ENCODE results near the gene HBD.
"Not testable (repeated sequence)": the region's sequence is repeated elsewhere in the genome, so short reads cannot be mapped to it uniquely, and the experiment has no call there.

HBD gene

DNA sequence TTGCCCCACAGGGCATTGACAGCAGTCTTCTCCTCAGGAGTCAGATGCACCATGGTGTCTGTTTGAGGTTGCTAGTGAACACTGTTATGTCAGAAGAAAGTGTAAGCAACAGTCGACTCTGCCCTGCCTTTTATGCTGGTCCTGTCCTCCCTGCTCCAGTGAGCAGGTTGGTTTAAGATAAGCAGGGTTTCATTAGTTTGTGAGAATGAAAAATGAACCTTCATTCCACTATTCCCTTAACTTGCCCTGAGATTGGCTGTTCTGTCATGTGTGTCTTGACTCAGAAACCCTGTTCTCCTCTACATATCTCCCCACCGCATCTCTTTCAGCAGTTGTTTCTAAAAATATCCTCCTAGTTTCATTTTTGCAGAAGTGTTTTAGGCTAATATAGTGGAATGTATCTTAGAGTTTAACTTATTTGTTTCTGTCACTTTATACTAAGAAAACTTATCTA is at the start of gene HBD:
HBD (minus strand) TSS at position 103 of the 454 bp plus-strand sequence; CDS start at position 53, 50 bp downstream.
- no peak for DNase-seq

DNA sequence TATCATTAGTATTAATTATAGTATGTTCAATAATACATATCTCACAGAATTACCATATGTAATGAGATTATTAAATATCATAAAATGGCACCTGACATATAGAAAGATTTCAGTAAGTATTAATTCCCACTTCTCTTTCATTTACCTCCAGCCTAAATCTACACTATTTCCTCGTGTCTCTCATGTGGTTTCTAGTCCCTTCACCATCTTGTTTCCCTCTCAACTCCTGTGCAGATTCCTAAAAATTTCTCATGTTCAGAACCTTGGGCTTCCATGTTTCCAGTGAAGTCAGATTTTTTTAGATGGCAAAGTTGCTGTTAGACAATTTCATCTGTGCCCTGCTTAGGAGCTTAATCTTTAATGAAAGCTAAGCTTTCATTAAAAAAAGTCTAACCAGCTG is 49.6 kb upstream of the HBD start:
- DNase-seq: no peak

DNA sequence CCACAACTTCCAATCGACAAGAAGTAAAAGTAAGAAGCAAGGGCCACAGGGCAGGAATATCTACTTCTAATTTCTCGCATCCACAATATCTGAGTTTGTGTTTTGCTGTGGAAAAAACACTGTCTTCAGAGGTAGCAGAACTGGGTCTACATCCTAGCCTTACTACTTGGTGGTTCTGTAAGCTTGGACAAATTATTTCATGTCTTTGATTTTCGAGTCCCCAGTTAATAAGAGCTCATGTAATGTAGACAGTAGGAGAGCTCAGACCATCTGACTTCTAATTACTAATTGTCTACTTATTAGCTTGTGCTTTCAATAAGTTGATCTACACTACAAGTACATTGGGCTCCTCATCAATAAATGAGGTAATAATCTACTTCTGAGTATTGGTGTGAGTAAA is 48.8 kb upstream of the HBD start:
- DNase-seq: no peak

DNA sequence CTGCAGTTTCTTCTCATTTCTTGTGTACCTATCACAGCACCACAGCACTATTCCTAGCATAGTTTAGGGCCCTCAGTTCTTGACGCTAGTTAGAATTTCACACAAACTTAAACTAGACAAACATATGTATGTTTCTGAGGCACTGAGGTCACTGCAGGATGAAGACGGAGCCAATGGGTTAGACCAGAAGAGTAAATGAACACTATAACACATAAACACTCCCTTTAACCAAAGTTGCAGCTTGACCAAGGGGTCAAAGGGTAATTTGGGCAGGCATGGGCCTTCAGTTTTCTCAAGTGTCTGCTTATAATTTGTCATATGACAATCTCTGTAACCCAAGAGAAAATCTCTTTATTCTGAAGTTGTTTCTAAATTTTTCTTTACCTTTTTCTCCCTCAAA is 48.3 kb upstream of the HBD start:
- no peak for DNase-seq

DNA sequence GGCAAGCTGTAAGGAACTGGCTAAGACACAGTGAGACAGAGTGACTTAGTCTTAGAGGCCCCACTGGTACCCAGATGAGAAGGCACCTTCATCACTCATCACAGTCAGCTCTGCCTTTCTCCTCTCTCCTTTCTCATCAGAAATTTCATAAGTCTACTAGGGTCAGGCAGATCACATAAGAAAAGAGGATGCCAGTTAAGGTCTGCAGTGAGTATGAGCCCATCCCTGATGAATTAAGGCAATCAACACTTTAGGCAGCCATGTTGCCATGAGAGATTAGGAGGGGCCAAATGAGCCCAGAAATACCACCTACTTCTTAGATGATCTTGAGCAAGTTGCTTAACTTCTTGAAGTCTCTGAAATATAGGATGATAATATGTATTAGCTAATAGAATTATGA is 47.3 kb upstream of the HBD start:
- no peak for DNase-seq

DNA sequence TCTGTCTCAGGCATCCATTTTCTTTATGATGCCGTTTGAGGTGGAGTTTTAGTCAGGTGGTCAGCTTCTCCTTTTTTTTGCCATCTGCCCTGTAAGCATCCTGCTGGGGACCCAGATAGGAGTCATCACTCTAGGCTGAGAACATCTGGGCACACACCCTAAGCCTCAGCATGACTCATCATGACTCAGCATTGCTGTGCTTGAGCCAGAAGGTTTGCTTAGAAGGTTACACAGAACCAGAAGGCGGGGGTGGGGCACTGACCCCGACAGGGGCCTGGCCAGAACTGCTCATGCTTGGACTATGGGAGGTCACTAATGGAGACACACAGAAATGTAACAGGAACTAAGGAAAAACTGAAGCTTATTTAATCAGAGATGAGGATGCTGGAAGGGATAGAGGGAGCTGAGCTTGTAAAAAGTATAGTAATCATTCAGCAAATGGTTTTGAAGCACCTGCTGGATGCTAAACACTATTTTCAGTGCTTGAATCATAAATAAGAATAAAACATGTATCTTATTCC is 46.4 kb upstream of the HBD start:
- no peak for DNase-seq

DNA sequence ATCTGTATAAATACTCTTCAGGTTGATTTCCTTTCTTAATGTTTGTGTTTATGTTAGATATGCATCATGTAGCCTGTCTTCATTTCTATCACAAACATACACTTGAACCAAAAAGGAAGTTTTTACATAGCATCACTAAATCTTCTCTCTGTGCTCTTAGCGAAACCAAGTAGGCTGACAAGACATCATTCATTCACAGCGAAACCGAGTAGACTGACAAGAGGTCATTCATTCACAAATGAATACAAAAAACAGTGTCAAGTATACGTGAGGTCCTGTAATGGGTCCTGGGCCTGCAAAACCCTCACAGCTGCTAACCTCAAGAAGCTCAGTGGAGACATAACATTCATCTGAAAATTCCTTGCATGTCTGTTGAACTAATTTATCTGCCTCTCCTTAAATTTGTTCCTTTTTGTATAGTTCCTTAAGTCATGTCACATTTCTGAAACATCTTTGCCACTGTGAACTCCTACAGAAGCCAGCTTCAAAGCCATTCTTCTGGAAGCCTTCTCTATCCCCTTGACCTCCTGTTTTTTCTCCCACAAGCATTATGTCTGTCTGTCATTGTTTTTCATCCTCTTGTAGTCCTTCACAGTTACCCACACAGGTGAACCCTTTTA is 45.3 kb upstream of the HBD start:
- no peak for DNase-seq

DNA sequence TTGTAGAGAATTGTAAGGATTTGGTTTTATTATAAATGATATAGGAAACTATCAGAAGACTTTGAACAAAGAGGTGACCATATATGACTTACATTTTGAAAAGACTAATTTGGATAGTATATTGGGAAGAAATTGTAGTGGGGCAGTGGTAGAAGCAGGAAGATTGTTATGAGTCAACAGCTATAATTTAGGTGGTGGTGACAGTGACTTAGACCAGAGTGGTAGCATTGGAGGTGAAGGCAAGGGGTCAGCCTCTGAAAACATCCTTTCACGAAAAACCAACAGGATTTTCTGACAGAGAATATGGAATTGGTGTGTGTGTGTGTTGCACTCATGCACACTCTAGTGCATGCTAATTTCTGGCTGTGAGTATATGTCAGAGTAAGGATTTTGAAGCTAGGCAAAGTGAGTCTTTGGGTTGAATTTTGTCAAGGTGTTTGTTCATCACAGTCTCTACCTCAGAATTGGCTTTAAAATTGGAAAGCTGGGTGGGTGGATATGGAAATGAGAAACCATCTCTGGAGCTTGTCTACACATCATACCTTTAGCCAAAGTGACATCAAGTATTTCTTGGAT is 43.6 kb upstream of the HBD start:
- no peak for DNase-seq

DNA sequence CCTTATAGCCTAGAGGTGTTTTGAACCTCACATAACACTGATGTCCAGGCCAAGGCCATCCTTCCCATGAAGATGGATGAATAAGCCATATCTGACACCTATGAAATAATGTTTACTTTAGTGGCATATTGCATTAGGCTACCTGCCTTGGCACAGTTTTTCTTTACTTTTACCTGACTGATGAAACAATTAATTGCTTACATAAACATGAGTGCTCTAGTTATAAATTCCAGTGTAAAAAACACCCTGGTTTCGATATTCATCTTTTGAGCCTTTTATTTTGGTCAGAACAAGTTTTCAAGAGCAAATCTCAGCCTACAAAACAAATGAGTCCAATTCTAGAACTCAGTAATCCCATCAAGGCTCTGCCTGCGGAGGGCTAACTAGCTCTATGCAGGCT is 42.4 kb upstream of the HBD start:
- DNase-seq: no peak

DNA sequence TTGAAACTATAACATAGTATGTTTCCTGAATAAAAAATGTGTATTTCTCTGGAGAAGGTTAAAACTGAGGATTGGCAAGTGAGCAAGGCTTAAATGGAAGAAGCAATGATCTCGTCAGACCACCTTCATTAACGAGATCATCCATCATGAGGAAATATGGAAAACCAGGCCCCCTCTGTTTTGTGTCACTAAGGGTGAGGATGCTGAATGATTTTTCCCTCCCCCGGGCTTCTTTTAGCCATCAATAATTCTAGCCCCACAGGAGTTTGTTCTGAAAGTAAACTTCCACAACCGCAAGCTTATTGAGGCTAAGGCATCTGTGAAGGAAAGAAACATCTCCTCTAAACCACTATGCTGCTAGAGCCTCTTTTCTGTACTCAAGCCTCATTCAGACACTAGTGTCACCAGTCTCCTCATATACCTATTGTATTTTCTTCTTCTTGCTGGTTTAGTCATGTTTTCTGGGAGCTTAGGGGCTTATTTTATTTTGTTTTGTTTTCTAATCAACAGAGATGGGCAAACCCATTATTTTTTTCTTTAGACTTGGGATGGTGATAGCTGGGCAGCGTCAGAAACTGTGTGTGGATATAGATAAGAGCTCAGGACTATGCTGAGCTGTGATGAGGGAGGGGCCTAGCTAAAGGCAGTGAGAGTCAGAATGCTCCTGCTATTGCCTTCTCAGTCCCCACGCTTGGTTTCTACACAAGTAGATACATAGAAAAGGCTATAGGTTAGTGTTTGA is 41.3 kb upstream of the HBD start:
- no peak for DNase-seq

DNA sequence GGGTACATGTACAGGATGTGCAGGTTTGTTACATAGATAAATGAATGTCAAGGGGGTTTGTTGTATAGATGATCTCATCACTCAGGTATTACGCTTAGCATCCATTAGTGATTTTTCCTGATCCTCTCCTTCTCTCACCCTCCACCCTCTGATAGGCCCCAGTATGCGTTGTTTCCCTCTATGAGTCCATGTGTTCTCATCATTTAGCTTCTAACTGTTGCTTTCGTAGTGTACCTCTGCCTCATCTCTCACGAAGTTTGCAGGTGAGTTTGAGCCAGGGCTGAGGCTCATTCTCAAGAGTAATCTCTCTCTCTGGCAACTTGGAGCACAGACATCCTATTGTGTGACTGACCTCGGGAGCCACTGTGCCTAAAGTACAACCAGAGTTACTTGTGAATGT is 40.1 kb upstream of the HBD start:
- DNase-seq: no peak

DNA sequence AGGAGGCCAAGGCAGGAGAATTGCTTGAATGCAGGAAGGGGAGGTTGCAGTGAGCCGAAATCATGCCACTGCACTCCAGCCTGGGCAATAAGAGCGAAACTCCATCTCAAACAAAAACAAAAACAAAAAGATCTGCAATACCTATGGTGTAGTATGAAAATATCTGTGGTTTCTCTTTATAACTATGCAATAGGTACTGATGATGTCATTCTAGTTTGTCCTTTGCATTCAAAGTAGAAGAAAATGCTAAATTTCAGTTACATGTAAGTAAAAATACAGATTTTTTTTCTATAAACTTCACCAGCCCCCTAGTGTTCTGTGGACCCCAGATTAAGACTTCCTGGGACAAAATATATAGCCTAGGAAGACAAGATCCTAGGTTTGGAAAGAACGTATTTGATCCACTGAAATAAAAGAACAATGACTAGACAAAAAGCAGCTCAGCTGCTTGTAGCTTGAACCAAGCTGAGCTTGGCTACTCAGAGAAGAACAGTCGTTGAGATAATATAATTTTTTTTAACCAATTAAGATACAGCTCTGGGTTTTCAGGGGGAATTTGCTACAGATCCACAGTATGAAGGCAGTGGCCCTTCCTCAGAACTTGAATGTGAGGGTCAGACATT is 38.2 kb upstream of the HBD start:
- no peak for DNase-seq

DNA sequence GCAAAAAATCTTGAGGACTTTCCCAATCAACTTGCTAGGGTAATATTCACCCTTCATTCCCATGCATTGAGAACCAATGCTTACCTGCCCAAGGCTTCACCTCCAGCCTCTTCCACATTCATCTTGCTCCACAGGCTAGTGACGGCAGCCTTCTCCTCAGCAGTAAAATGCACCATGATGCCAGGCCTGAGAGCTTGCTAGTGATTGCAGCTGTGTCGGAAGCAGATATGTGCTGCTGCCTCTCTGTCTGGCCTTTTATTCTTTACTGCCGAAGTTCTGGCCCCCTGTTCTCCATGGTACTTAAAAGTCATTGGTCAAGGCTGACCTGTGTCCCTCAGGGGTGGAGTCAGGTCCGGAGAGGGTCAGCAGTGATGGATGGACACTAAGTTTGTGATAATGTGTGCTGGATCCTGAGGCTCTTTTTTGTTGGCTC is 35.4 kb upstream of the HBD start, which contains the start of gene HBE1:
HBE1 (minus strand) TSS at position 231 of the 433 bp plus-strand sequence; CDS start at position 176, 55 bp downstream.
- no peak for DNase-seq

DNA sequence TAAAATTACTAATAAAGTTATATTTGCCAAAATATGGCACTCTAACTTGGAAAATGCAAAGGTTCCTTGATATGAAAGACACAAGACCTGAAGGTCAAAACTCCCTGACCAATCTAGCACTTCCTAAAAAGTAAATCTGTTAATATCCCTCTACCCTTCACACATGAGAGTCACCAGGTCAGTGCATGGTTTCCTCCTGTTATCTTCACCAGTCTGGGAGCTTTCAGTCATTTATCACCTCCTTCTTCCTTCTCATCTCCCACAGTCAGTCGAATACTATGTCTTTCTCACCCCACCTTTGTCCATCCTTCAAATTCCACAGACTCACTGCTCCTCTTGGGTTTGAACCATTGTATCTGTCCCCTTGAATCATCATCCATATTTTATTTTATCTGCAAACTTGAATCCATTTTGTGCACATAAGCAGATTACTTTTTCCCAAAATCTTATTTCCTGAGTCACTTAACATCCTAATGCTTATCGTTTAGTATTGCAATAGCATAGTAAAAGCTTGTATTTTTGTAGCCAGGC is 32.8 kb upstream of the HBD start:
- no peak for DNase-seq

DNA sequence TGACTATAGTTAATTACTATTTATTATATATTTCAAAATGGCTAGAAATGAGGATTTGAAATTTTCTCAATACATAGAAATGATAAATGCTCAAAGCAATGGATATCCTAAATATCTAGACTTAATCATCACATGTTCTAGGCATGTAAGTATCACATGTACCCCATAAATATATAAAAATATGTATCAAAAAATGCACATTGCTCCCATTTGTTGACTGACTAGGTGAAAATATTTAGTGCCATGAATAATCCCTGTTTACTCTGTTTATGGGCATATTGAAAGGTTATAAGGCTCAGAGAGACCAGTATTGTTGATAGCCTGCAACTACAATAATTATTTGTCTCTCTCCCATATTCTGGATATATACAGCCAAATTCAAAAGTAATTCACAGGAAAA is 32.3 kb upstream of the HBD start:
- no peak for DNase-seq

DNA sequence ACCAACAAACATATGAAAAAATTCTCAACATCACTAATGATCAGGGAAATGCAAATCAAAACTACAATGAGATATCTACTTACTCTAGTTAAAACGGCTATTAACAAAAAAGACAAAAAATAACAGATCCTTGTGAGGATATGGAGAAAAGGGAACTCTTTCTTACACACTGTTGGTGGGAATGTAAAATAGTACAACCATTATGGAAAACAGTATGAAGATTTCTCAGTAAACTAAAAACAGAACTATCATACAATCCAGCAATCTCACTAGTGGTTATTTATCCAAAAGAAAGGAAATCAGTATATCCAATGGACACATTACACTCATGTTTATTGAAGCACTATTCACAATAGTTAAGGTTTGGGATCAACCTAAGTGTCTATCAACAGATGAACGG is 31.5 kb upstream of the HBD start:
- DNase-seq: no peak

DNA sequence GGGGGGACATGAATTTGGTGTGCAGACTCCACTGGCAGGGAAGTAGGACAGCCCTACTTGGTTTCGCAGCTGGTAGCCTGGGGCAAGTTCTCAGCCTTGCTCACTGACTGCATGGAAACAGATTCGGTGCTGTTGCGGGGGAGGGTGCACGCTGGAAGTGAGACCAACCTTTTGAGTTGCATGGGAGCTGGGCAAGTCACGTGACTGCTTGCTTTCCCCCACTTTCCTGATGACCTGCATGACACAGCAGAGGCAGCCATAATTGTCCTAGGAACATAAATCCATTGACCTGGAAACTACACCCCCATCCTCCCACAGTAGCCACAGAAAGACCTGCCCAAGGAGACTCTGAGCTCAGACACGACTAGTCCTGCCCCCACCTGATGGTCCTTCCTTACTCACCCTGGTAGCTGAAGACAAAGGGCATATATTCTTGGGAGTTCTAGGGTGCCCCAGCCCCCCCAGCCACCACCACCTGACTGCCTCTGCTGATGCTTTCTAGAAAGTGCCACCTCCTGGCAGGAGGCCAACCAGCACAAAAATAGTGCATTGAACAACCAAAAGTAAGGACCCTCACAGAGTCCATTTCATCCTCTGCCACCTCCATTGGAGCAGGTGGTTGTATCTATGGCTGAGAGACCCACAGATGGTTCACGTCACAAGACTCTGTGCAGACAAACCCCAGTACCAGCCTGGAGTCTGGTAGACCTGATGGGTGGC is 24.4 kb upstream of the HBD start:
- DNase-seq: no peak

DNA sequence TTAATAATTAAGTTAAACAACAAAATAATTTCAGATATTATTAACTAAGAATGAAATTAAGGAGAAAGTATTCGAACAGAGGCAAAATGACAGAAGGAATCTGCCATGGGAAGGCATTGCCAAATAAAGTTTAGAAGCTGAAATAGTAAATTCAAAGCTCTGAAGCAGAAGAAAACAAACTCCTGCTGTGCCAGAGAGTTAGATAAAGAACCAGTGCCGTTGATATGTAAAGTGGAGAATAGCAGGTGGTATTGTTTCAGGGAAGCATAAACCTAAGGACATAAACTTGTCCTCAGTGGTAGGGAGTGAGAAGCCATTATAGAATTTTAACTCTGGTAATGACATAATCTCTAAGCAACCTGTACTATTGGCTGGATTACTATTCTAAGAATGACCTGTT is 23.0 kb upstream of the HBD start:
- no peak for DNase-seq

DNA sequence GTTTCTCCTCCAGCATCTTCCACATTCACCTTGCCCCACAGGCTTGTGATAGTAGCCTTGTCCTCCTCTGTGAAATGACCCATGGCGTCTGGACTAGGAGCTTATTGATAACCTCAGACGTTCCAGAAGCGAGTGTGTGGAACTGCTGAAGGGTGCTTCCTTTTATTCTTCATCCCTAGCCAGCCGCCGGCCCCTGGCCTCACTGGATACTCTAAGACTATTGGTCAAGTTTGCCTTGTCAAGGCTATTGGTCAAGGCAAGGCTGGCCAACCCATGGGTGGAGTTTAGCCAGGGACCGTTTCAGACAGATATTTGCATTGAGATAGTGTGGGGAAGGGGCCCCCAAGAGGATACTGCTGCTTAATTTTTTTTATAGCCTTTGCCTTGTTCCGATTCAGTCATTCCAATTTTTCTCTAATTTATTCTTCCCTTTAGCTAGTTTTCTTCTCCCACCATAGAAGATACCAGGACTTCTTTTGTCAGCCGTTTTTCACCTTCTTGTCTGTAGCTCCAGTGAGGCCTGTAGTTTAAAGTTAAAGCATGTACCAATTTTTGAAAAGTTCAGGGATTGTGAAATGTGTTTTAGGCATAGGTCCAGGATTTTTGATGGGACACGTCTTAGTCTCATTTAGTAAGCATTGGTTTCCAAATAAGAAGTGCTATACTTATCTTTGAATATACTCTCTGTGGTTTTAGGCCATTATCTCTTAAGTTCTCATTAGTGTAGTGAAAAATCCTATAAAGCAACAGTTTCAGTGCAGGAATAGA is 20.5 kb upstream of the HBD start, which contains the start of gene HBG2:
HBG2 (minus strand) TSS at position 136 of the 768 bp plus-strand sequence; CDS start at position 83, 53 bp downstream.
- DNase-seq: not testable (repeated sequence)

DNA sequence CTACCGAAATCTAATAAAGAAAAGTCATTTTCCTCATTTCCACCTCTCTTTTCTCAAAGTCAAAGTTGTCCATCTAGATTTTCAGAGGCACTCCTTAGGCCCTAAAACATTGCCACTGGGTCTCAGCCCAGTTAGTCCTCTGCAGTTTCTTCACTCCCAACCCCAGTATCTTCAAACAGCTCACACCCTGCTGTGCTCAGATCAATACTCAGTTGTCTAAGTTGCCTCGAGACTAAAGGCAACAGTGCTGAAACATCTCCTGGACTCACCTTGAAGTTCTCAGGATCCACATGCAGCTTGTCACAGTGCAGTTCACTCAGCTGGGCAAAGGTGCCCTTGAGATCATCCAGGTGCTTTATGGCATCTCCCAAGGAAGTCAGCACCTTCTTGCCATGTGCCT is 19.7 kb upstream of the HBD start:
- DNase-seq: not testable (repeated sequence)

DNA sequence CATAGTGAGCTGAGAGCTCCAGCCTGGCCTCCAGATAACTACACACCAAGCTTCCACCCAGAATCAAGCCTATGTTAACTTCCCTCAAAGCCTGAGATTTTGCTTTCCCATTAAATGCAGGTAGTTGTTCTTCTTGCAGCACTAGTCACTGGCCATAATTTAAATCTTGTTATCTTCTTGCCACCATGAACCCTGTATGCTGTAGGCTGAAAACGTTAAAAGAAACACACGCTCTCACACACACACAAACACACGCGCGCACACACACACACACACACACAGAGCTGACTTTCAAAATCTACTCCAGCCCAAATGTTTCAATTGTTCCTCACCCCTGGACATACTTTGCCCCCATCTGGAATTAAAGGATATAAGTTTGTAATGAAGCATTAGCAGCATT is 19.2 kb upstream of the HBD start:
- DNase-seq: not testable (repeated sequence)

DNA sequence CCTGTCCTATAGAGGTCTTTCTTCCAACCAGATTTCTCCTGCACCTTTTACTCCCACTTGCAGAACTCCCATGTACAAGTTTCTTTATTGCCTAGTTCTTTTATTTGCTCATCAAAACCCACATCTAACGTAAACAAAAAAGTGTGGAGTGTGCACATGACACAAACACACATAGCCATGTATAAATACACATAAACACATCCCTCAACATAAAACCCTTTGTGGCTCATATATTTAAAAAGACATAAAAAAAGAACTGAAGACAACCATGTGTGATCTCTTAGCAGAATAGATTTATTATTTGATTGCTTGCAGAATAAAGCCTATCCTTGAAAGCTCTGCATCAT is 18.6 kb upstream of the HBD start:
- no peak for DNase-seq

Measured in stimulated activated naive CD4-positive, alpha-beta T cell (primary cell).